Activated T-helper 17 cell treated with anti-CD3 and anti-CD28 coated beads, Interleukin-2, amount 50 U/mL, for 72 hours (primary cell): Measurements from ENCODE around the gene WNT5A. TPM values are rescaled to one million over a fixed set of nuclear protein-coding genes. Genes with fewer than 3 reads are reported as not detected.

ENCODE experiments used
- ATAC-seq: fragments of 150-1000 bp; cut with Tn5 transposase; replicated peaks from 2 replicates; pipeline ENCODE4 v1.10.0; 2021; ENCODE audit warnings: mild to moderate bottlenecking, moderate library complexity
- H3K27ac Mint-ChIP-seq: one replicate; pipeline ENCODE4 v1.8.0; 2022; ENCODE audit warnings: mixed read lengths
- H3K27me3 Mint-ChIP-seq: one replicate; pipeline ENCODE4 v1.8.0; 2022; ENCODE audit warnings: mixed read lengths
- H3K36me3 Mint-ChIP-seq: one replicate; pipeline ENCODE4 v1.8.0; 2022; ENCODE audit warnings: low read depth, mild to moderate bottlenecking, mixed read lengths
- H3K4me1 Mint-ChIP-seq: one replicate; pipeline ENCODE4 v1.8.0; 2022; ENCODE audit warnings: mixed read lengths
- H3K4me3 Mint-ChIP-seq: one replicate; pipeline ENCODE4 v1.8.0; 2022; ENCODE audit warnings: mild to moderate bottlenecking, mixed read lengths
- H3K9me3 Mint-ChIP-seq: one replicate; pipeline ENCODE4 v1.8.0; 2022; ENCODE audit warnings: mixed read lengths
- total RNA-seq, 2 donors: library from RNA; stranded (reverse); gene quantifications; one replicate each; pipeline ENCODE4 v1.2.3, GENCODE V29; 2022

WNT5A gene
- total RNA-seq, 2 donors from 2014 or later, result not detected

DNA sequence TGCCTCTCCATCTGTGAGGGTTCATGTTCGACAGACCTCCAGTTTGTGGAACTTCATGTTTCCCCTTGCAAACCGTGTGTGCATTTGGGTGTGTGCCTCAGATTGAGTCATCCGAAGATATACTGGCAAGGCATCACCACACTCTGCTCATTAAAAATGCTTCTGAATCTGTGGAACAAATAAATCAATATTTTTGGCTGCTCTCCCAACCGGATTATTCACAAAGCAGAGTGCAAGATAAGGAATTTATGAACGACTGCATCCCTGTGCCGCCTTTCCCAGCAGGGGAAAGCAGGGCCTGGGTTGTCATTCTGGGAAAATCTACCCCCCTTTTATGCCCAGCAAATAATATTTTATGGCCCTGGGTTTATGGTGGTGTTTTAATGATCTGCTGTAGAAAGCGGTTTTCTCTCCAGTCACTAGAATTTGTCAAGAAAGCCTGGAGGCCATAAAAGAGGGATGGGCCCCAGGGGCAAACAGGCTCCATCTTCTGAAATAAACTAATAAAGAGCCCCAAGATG, 4.2 kb upstream of the WNT5A start:
- ATAC-seq, result no peak
- Mint-ChIP-seq H3K4me3 (no peak overlapping the region), H3K4me1 (peaks cover 4% of the 10 kb centered on the region), H3K27me3 (peaks cover 30% of the 10 kb centered on the region), H3K27ac (no peak overlapping the region), H3K9me3 (no peaks in the 10 kb centered on the region), H3K36me3 (no peaks in the 10 kb centered on the region)

DNA sequence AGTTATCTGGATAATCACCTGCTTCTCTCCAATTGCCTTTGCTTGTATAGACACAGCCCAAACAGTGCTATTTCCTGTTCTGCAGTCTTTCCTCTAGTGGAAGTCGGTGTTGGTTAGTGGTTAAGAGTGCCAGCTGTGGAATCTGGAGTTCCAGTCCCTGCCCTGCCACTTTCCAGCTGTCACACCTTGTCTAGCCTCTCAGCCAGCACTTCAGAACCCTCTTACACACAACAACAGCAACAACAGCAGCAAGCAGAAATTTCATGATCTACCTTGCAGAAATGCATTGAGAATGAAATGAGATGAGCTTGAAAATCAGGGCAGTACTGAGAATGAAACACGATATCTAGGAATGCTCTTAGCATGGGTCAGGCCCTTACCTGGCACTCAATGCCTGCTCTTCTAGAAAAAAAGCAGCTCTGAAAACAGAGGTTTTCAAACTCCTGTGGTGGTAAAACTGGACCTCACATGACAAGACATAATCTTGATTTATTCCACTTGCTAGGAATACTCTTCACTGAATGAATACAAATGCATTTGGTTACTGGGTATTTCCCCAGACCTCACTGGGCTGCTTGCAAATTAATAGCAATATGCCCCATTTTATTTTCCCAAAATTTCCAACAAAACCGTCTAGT, 3.3 kb upstream of the WNT5A start:
- Mint-ChIP-seq H3K27me3 (peaks cover 36% of the 10 kb centered on the region), H3K9me3 (no peaks in the 10 kb centered on the region), H3K4me1 (peaks cover 4% of the 10 kb centered on the region), H3K4me3 (no peak overlapping the region), H3K36me3 (no peaks in the 10 kb centered on the region), H3K27ac (no peak overlapping the region)
- ATAC-seq, result no peak

- H3K9me3 Mint-ChIP-seq, result no peaks in the 10 kb centered on the region
- no peak overlapping the region for H3K4me3 Mint-ChIP-seq
- no peaks in the 10 kb centered on the region for H3K36me3 Mint-ChIP-seq
- peaks cover 4% of the 10 kb centered on the region for H3K4me1 Mint-ChIP-seq
- ATAC-seq, result no peak
- H3K27ac Mint-ChIP-seq, result no peak overlapping the region
- H3K27me3 Mint-ChIP-seq, result peaks cover 39% of the 10 kb centered on the region
Observed at GRCh38 chr3:55489798-55490132, 2.7 kb upstream of the WNT5A start.

DNA sequence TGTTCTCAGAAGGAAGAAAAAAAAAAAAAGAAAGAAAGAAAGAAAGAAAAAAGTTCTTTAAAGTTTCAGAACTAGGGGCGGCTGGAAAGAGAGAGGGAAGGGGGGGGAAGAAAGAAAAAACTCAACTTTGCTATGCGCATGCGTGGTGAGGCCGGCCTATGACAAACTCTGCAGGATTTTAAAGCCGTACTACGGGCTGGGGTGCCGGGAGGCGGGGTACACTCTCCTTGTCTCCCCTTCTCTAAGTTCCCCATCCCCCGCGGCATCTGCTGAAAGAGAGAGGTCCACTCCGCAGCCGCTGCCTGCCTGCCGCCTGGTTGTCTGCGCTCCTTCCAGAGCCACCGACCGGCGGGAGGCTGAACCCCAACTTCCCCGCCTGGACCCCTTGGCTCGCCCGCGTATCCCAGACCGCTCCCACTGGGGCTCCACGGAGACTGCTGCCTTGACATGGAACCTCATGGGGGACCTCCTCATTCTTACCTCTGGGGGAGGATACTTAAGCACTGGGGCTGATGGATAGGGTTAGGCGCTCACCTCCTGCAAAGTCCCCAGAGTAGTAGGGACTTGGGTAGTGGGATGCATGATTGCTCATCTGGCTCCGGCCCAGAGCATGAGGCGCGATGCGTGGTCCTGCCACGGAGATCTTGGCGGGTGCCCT, 1.4 kb upstream of the WNT5A start:
- no peak for ATAC-seq
- no peak overlapping the region for H3K4me3 Mint-ChIP-seq
- no peak overlapping the region for H3K27ac Mint-ChIP-seq

DNA sequence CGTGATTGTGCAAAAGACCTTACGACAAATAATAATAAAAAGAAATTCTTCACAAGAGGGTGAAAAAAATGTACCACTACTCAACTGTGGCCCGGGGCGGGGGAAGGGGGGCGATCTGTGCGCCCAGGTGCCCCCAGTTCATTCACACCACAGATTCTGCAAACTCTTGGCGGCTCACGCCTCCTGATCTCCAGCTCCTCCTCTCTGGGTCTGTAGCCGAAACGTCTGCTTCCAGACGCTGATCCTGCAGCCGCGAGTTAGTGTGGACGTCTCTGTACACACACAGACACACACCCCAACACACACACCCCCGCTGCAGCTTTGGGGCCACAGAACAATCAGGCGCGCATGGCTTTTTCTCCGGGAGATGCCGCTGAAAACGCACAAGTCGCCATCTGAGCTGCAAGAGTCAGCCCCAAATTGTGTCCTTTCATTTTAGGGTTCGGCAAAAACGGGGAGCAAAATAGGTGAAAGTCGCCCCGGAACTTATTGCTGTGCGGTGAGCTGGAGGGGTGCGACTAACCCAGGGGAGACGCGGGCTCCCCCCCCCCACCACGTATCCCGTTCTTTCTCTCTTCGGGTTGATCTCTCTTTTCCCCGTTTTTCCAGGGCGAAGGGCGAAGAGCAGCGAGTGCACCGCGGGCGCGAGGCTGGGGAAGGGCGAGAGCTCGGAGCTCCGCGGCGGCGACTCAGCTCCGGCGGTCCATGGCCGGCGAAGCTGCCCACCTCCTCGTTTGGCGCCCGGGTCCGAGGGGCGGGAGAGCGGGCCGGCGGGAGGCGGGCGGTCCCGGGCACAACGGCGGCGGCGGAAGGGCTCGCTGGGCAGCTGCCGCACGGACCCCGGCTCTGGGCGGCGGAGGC, 505 bp upstream of the WNT5A start:
- H3K4me1 Mint-ChIP-seq, result peaks cover 4% of the 10 kb centered on the region
- no peak overlapping the region for H3K27ac Mint-ChIP-seq
- peaks cover 57% of the 10 kb centered on the region for H3K27me3 Mint-ChIP-seq
- no peaks in the 10 kb centered on the region for H3K9me3 Mint-ChIP-seq
- no peaks in the 10 kb centered on the region for H3K36me3 Mint-ChIP-seq
- peak overlapping the region; percentile 32 for H3K4me3 Mint-ChIP-seq
- no peak for ATAC-seq

More for the DNA sequence above, 1.4 kb upstream of the WNT5A start:
- no peaks in the 10 kb centered on the region for H3K9me3 Mint-ChIP-seq
- peaks cover 52% of the 10 kb centered on the region for H3K27me3 Mint-ChIP-seq
- H3K36me3 Mint-ChIP-seq, result no peaks in the 10 kb centered on the region
- peaks cover 4% of the 10 kb centered on the region for H3K4me1 Mint-ChIP-seq

DNA sequence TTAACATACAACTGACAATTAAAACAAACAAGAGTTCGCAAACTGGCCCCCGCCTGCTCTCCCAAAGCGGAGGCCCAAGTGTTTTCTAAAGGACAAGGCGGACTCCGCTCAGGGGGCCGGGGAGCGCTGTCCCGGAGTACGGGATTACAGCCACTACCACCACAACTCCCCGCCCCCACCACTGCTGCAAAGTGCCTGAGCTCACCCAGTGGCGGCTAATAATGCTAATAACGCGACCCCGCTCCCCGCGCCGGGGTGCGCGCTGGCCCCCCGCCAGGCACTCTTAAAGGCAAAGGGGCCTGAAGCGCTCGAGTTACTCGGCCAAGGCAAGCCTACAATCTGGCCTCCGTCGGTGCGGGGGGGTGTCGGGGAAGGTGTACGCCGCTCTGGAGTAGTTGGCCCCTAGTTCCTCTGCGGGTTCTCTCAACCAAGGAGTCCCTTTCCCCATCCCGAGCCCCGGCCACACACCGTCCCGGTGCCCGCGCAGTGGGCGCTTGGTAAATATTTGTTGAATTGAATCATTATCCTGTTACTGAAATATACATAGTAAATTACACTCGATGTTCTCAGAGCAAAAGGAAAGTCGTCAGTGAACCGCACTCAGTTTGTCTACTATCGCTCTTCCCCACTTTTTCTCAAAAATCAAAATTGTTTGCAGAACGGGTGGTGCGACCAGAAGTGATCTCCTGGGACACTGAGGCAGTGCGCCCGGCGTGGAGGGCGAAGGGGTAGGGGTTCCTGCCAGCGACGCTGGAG, 827 bp downstream of the WNT5A start:
- peak overlapping the region; percentile 40 for H3K4me3 Mint-ChIP-seq
- ATAC-seq, result no peak
- H3K27me3 Mint-ChIP-seq, result peaks cover 53% of the 10 kb centered on the region
- no peaks in the 10 kb centered on the region for H3K9me3 Mint-ChIP-seq
- H3K36me3 Mint-ChIP-seq, result no peaks in the 10 kb centered on the region
- H3K4me1 Mint-ChIP-seq, result peaks cover 4% of the 10 kb centered on the region
- no peak overlapping the region for H3K27ac Mint-ChIP-seq

DNA sequence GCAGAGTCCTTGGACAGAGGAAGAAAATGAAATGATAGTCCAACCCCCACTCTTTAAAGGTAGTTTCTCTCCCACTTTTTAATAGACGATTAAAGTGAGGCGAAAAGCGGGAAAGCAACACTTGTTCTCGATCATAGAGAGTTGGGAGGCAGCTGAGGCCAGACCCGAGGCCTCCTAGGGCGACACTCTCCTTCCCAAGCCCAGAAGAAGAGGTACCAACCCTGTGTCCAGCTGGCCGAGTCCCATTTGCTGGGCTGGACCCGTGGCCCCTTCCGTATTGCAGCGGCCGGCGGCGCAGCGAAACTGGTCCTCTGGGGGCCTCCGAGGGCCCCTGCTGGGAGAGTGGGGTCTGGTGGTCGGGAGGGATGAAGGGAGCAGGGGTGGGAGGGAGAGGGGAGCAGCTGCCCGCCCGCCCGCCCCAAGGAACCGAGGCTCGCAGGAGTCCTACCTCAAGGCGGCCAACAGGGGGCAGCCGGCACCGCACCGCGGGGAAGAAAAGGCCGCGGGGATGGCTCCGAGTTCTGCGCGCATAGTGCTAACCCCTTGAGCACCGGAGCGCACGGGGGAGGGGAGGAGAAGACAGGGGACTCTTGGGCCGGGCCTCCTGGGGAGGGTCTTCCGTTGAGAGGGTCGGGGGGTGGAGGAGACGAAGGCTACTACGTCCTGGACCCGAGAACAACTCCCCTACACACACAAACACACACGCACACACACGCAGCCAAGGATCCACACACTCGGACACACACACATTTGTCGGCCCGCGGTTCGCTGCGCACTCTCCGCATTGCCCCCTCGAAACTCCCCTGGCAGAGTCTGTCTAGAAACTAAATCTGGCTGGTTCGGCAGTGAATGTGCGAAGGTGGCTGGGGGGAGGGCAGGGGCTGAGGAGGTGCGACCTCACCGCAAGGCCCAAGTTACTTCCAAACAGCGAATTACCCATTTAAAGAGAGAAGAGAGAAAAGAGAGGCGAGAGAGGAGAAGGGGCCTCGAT, 2.0 kb downstream of the WNT5A start:
- peak; percentile 37 for ATAC-seq
- H3K27ac Mint-ChIP-seq, result no peak overlapping the region
- H3K36me3 Mint-ChIP-seq, result no peaks in the 10 kb centered on the region
- H3K4me3 Mint-ChIP-seq, result no peak overlapping the region
- H3K27me3 Mint-ChIP-seq, result peaks cover 55% of the 10 kb centered on the region
- no peaks in the 10 kb centered on the region for H3K9me3 Mint-ChIP-seq
- peaks cover 4% of the 10 kb centered on the region for H3K4me1 Mint-ChIP-seq

DNA sequence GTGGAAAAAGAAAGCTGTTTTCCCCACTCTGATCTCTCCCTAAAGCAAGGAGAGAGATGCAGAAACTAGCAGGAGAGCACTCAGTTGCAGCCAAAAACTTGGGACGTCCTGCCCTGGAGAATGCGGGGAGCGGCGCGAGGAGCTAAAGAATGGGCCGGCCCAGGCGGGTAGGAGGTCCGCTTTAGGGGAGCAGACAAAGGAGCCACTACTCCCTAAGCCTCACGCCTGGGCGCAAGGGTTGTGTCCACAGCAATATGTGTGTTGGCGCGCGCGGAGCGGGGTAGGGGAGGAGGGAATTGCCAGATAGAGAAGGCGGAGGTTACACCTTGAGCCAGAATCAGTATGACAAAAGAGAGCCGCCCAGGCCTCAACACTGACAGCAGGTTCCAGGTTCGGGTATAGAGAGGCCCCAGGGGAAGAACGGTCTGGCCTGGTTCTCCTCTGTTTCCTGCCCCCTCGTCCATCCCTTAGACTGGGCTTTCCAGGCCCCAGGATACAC, 2.9 kb downstream of the WNT5A start:
- H3K9me3 Mint-ChIP-seq, result no peaks in the 10 kb centered on the region
- H3K36me3 Mint-ChIP-seq, result no peaks in the 10 kb centered on the region
- no peak overlapping the region for H3K27ac Mint-ChIP-seq
- H3K4me3 Mint-ChIP-seq, result no peak overlapping the region
- H3K4me1 Mint-ChIP-seq, result peaks cover 4% of the 10 kb centered on the region
- no peak for ATAC-seq
- peaks cover 56% of the 10 kb centered on the region for H3K27me3 Mint-ChIP-seq

DNA sequence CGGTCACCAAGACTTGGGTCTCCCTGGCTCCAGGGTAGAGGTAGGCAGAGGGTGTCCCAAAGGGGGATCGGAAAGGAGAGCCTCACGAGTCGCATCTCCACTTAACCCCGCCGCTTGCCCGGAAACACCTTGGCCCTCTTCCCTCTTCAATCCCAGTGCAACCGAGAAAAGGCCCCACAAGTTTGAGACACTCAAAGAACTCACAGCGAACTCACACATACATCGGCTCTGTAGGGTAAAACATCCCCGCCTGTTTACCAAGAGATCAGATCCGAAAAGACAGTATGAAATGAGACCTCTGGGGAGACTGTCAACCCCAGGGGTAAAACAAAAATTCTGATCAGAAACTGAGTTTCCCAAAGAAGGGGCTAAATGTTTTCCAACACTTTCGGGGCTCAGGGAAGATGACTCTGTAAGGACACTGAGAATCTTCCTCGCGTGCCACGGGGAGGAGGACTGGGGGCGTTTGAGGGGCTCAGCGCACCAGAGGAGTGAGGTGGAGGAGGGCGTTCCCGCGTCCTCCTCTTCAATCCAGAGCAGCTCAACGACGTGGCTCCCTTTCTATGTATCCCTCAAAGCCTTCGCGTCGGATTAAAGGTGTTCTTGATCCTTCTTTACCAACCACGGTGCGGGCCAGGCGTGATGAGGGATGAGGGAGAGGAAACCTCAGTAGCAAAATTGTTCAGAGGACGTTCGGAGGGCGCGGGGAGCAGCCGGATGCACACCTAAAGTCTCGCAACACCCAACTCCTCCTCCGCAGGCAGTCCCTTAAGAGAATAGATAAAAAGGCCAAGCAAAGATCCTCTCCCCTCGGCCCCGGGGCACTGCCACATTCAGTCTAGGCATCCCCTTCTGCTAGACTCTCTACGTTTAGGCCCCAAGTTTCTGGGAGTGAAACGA, 3.7 kb downstream of the WNT5A start:
- H3K4me3 Mint-ChIP-seq, result no peak overlapping the region
- no peaks in the 10 kb centered on the region for H3K36me3 Mint-ChIP-seq
- ATAC-seq, result no peak
- H3K4me1 Mint-ChIP-seq, result peaks cover 4% of the 10 kb centered on the region
- no peaks in the 10 kb centered on the region for H3K9me3 Mint-ChIP-seq
- no peak overlapping the region for H3K27ac Mint-ChIP-seq
- H3K27me3 Mint-ChIP-seq, result peaks cover 52% of the 10 kb centered on the region

- no peak for ATAC-seq
- no peaks in the 10 kb centered on the region for H3K36me3 Mint-ChIP-seq
- no peak overlapping the region for H3K4me3 Mint-ChIP-seq
Observed at GRCh38 chr3:55482496-55483195, 4.5 kb downstream of the WNT5A start.

GRCh38 chr3:55481744-55482495, 5.2 kb downstream of the WNT5A start:
- Mint-ChIP-seq H3K27ac (no peak overlapping the region), H3K36me3 (no peaks in the 10 kb centered on the region), H3K9me3 (no peaks in the 10 kb centered on the region), H3K4me1 (peaks cover 4% of the 10 kb centered on the region), H3K4me3 (no peak overlapping the region), H3K27me3 (peaks cover 57% of the 10 kb centered on the region)
- no peak for ATAC-seq

More at GRCh38 chr3:55482496-55483195, 4.5 kb downstream of the WNT5A start:
- Mint-ChIP-seq H3K27ac (no peak overlapping the region), H3K4me1 (peaks cover 4% of the 10 kb centered on the region), H3K27me3 (peaks cover 55% of the 10 kb centered on the region), H3K9me3 (no peaks in the 10 kb centered on the region)
